Type B pancreatic cell (in vitro differentiated cells): ENCODE data around the gene NAT14. TPM values are rescaled to one million over a fixed set of nuclear protein-coding genes. Genes with fewer than 3 reads are reported as not detected.

Experiments
- DNase-seq: peaks from one replicate; pipeline ENCODE4 v3.0.0; 2021; ENCODE audit warnings: mixed read lengths; ENCODE audit not compliant: unreplicated experiment; ENCODE audit errors: extremely low spot score
- H3K27ac Mint-ChIP-seq: 2 replicates; pipeline ENCODE4 v1.8.0; 2021; ENCODE audit warnings: mild to moderate bottlenecking, mixed read lengths
- H3K27me3 Mint-ChIP-seq: 2 replicates; pipeline ENCODE4 v1.8.0; 2021; ENCODE audit warnings: mixed read lengths
- H3K36me3 Mint-ChIP-seq: 2 replicates; pipeline ENCODE4 v1.8.0; 2021; ENCODE audit warnings: mixed read lengths
- H3K4me1 Mint-ChIP-seq: one replicate; pipeline ENCODE4 v1.8.0; 2021; ENCODE audit warnings: mixed read lengths; ENCODE audit not compliant: unreplicated experiment
- H3K4me3 Mint-ChIP-seq: 2 replicates; pipeline ENCODE4 v1.8.0; 2021; ENCODE audit warnings: mild to moderate bottlenecking, mixed read lengths
- H3K9me3 Mint-ChIP-seq: 2 replicates; pipeline ENCODE4 v1.8.0; 2021; ENCODE audit warnings: mixed read lengths
- CTCF ChIP-seq: fragments of 200-600 bp; sonication (generic); conservative IDR thresholded peaks from 2 replicates; pipeline ENCODE4 v1.5.0; 2021; ENCODE audit warnings: antibody characterized with exemption, mild to moderate bottlenecking
- total RNA-seq: library from RNA; stranded (reverse); gene quantifications from 2 replicates; pipeline ENCODE4 v1.2.1, GENCODE V29; 2021; ENCODE audit warnings: low replicate concordance

NAT14 gene
- total RNA-seq, 1 donor from 2014 or later, result 64.3 TPM

GRCh38 chr19:55477905-55478304, 7.1 kb upstream of the NAT14 start:
- Mint-ChIP-seq H3K36me3 (no peaks in the 10 kb centered on the region), H3K27me3 (no peaks in the 10 kb centered on the region), H3K9me3 (no peaks in the 10 kb centered on the region), H3K27ac (peak overlapping the region; percentile 66), H3K4me1 (peaks cover 24% of the 10 kb centered on the region), H3K4me3 (peak overlapping the region; percentile 71)
- TF ChIP-seq CTCF, result no peak
- DNase-seq, result no peak

- H3K27ac Mint-ChIP-seq, result peak overlapping the region; percentile 66
Measured at GRCh38 chr19:55478364-55478763, 6.6 kb upstream of the NAT14 start.

GRCh38 chr19:55479045-55479444, 5.9 kb upstream of the NAT14 start:
- peak overlapping the region; percentile 56 for H3K27ac Mint-ChIP-seq
- peaks cover 24% of the 10 kb centered on the region for H3K4me1 Mint-ChIP-seq

More at GRCh38 chr19:55478364-55478763, 6.6 kb upstream of the NAT14 start:
- TF ChIP-seq CTCF, result no peak
- no peaks in the 10 kb centered on the region for H3K36me3 Mint-ChIP-seq
- peaks cover 24% of the 10 kb centered on the region for H3K4me1 Mint-ChIP-seq
- H3K27me3 Mint-ChIP-seq, result no peaks in the 10 kb centered on the region
- H3K9me3 Mint-ChIP-seq, result no peaks in the 10 kb centered on the region
- peak overlapping the region; percentile 71 for H3K4me3 Mint-ChIP-seq
- no peak for DNase-seq

GRCh38 chr19:55479451-55480230, 5.3 kb upstream of the NAT14 start:
- Mint-ChIP-seq H3K36me3 (no peaks in the 10 kb centered on the region), H3K9me3 (no peaks in the 10 kb centered on the region), H3K4me3 (peak overlapping the region; percentile 71), H3K27ac (peak overlapping the region; percentile 56), H3K27me3 (no peaks in the 10 kb centered on the region), H3K4me1 (peaks cover 24% of the 10 kb centered on the region)
- TF ChIP-seq CTCF, result no peak
- DNase-seq, result no peak

More at GRCh38 chr19:55479045-55479444, 5.9 kb upstream of the NAT14 start:
- no peak for TF ChIP-seq CTCF
- no peaks in the 10 kb centered on the region for H3K9me3 Mint-ChIP-seq
- no peaks in the 10 kb centered on the region for H3K27me3 Mint-ChIP-seq
- no peaks in the 10 kb centered on the region for H3K36me3 Mint-ChIP-seq
- DNase-seq, result no peak
- H3K4me3 Mint-ChIP-seq, result peak overlapping the region; percentile 71

GRCh38 chr19:55481148-55481793, 3.7 kb upstream of the NAT14 start:
- H3K4me1 Mint-ChIP-seq, result peaks cover 29% of the 10 kb centered on the region
- DNase-seq, result no peak
- H3K36me3 Mint-ChIP-seq, result no peaks in the 10 kb centered on the region
- no peaks in the 10 kb centered on the region for H3K9me3 Mint-ChIP-seq
- H3K27me3 Mint-ChIP-seq, result no peaks in the 10 kb centered on the region
- no peak overlapping the region for H3K27ac Mint-ChIP-seq
- H3K4me3 Mint-ChIP-seq, result no peak overlapping the region
- no peak for TF ChIP-seq CTCF
